Suprapubic skin (tissue), 3 donors: Measurements from ENCODE around the gene NFATC3.

ENCODE experiments used
- CTCF ChIP-seq, 2 donors: fragments of 200-600 bp in 1 of 2; fragments of 450-650 bp in 1 of 2; sonication (generic) in 1 of 2; IDR thresholded peaks; one replicate each; pipeline ENCODE4 v1.5.1; 2016 to 2019; ENCODE audit warnings: antibody characterized with exemption in 2 of 2, mild to moderate bottlenecking in 1 of 2, moderate library complexity in 1 of 2
- POLR2A ChIP-seq, 2 donors: fragments of 450-650 bp; IDR thresholded peaks; one replicate each; pipeline ENCODE4 v1.6.1; 2017; ENCODE audit warnings: antibody characterized with exemption in 2 of 2, mild to moderate bottlenecking in 2 of 2, moderate library complexity in 2 of 2

- TF ChIP-seq POLR2A (IDR thresholded peaks at IDR 0.05) (no peak), CTCF (IDR thresholded peaks at IDR 0.05) (no peak)
These were observed 23.8 kb upstream of the NFATC3 start for GRCh38 chr16:68061396-68061795.
